Liver (tissue), 3 donors: ENCODE measurements around the gene LSAMP.

Source experiments
- ATF3 ChIP-seq: IDR thresholded peaks from 2 replicates; pipeline ENCODE4 v1.6.1; 2016; ENCODE audit warnings: antibody characterized with exemption
- CTCF ChIP-seq: fragments of 150-350 bp; IDR thresholded peaks from 2 replicates; pipeline ENCODE4 v1.5.1; 2017; ENCODE audit warnings: improper control_type of control experiment, low read depth, low read length; ENCODE audit not compliant: missing input control
- EGR1 ChIP-seq, 2 donors: IDR thresholded peaks; 2 replicates each; pipeline ENCODE4 v1.6.1; 2016 to 2018; ENCODE audit warnings: antibody characterized with exemption in 2 of 2, low read depth in 2 of 2
- GABPA ChIP-seq, 2 donors: IDR thresholded peaks in 1 of 2; conservative IDR thresholded peaks in 1 of 2; 2 replicates each; pipeline ENCODE4 v1.6.1; 2016; ENCODE audit warnings: antibody characterized with exemption in 2 of 2, mild to moderate bottlenecking in 1 of 2, moderate library complexity in 1 of 2
- MAX ChIP-seq: IDR thresholded peaks from 2 replicates; pipeline ENCODE4 v1.6.1; 2016; ENCODE audit warnings: antibody characterized with exemption
- REST ChIP-seq: IDR thresholded peaks from 2 replicates; pipeline ENCODE4 v1.6.1; 2016; ENCODE audit warnings: antibody characterized with exemption, mild to moderate bottlenecking
- RXRA ChIP-seq, 2 donors: IDR thresholded peaks; 2 replicates each; pipeline ENCODE4 v1.6.1; 2017 to 2018; ENCODE audit warnings: antibody characterized with exemption in 2 of 2, mild to moderate bottlenecking in 1 of 2
- ZBTB33 ChIP-seq: IDR thresholded peaks from 2 replicates; pipeline ENCODE4 v1.6.1; 2016; ENCODE audit warnings: antibody characterized with exemption
- donor health status: healthy.
- donor health status: healthy.

- TF ChIP-seq CTCF (no peak), EGR1 (IDR thresholded peaks at IDR 0.05; ENCODE audit: low read depth in 2 of 2) (no peak), MAX (no peak), GABPA (IDR thresholded peaks at IDR 0.05 in 1 of 2, conservative IDR thresholded peaks at IDR 0.05 in 1 of 2) (no peak), RXRA (IDR thresholded peaks at IDR 0.05) (no peak), ATF3 (no peak), REST (no peak), ZBTB33 (no peak)
These were observed 202.5 kb downstream of the LSAMP start for GRCh38 chr3:116242825-116243224.
